ENCODE measurements around the gene CHRNG.

The CHRNG gene

GRCh38 chr2:232584238-232584637 is 44.7 kb downstream of the CHRNG start:
- no peak for TF ChIP-seq CTCF (IDR thresholded peaks at IDR 0.05)
- TF ChIP-seq ZFX (IDR thresholded peaks at IDR 0.05; ENCODE audit: borderline replicate concordance) = no peak
- no peak overlapping the region for H3K27ac ChIP-seq

GRCh38 chr2:232586943-232587505 is 47.5 kb downstream of the CHRNG start:
- H3K27ac ChIP-seq = no peak overlapping the region
- TF ChIP-seq ZFX (IDR thresholded peaks at IDR 0.05; ENCODE audit: borderline replicate concordance) (no peak), CTCF (IDR thresholded peaks at IDR 0.05) (no peak)

GRCh38 chr2:232587512-232587911 is 48.0 kb downstream of the CHRNG start:
- H3K27ac ChIP-seq = no peak overlapping the region
- no peak for TF ChIP-seq CTCF (IDR thresholded peaks at IDR 0.05)
- TF ChIP-seq ZFX (IDR thresholded peaks at IDR 0.05; ENCODE audit: borderline replicate concordance) = no peak

- no peak for TF ChIP-seq ZFX (IDR thresholded peaks at IDR 0.05; ENCODE audit: borderline replicate concordance)
- no peak for TF ChIP-seq CTCF (IDR thresholded peaks at IDR 0.05)
Observed at GRCh38 chr2:232588031-232588430, 48.5 kb downstream of the CHRNG start.

GRCh38 chr2:232588680-232589585 is 49.4 kb downstream of the CHRNG start:
- TF ChIP-seq CTCF (IDR thresholded peaks at IDR 0.05) (no peak), ZFX (IDR thresholded peaks at IDR 0.05; ENCODE audit: borderline replicate concordance) (no peak)
- H3K27ac ChIP-seq = no peak overlapping the region

More at GRCh38 chr2:232588031-232588430, 48.5 kb downstream of the CHRNG start:
- H3K27ac ChIP-seq = no peak overlapping the region

- H3K27ac ChIP-seq = peak overlapping the region; percentile 25; the same call in 1 of the 2 replicates
- TF ChIP-seq CTCF (IDR thresholded peaks at IDR 0.05) (no peak), ZFX (IDR thresholded peaks at IDR 0.05; ENCODE audit: borderline replicate concordance) (no peak)
Observed at GRCh38 chr2:232592772-232593395, 53.4 kb downstream of the CHRNG start.
